ENCODE results near the gene FALEC. TPM values are rescaled to one million over a fixed set of nuclear protein-coding genes. Genes with fewer than 3 reads are reported as not detected.
A peak's percentile ranks its signal among the peaks of the same experiment; 100 is the strongest.

Gene FALEC
- 1 to 10 TPM in 1 of 3 donors, not detected in 2; 2.2 TPM for total RNA-seq

DNA sequence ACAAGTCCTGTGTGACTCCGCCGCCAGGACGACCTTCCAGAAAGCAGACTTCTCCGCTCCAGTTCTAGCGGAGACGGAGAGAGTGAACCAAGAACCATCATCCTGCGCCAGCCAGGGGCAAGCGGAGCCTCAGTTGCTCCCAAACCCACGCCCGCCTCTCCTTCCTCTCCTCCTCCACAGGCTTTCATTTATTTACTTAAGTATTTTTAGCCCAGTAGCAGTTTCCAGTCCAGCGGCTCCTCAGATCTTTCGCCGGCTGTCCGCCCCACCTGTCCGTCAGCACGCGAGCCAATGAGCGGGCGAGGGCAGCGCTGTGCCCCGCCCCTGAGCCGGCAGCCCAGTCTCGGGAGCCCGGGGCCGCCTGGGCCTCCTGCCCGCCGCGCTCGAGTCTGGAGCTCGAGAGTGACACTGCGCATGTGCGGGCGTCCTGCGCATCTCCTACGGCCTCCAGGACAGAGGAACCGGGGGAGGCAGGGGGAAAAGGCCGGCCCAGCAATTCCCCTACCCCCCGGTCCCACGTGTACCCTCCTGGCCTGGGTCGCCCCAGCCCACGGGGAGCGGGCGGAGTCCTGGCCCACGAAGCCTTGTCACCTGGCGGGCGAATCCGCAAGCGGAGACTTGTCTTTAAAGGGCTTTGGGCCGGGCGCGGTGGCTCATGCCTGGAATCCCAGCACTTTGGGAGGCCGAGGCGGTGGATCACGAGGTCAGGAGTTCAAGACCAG, at the start of gene FALEC:
Gene FALEC (plus strand): TSS at position 425 of the 722 bp plus-strand sequence.
- Histone ChIP-seq H3K4me3 (peak within 1 kb of the TSS; percentile 47 to 66 (median 63)), H3K9me3 (no peaks in the 10 kb centered on the region), H3K4me1 (no peaks in the 10 kb centered on the region), H3K27me3 (no peaks in the 10 kb centered on the region), H3K36me3 (no peaks in the 10 kb centered on the region), H3K27ac (peak within 1 kb of the TSS; percentile 68 to 71)
- TF ChIP-seq, protein P1, sequence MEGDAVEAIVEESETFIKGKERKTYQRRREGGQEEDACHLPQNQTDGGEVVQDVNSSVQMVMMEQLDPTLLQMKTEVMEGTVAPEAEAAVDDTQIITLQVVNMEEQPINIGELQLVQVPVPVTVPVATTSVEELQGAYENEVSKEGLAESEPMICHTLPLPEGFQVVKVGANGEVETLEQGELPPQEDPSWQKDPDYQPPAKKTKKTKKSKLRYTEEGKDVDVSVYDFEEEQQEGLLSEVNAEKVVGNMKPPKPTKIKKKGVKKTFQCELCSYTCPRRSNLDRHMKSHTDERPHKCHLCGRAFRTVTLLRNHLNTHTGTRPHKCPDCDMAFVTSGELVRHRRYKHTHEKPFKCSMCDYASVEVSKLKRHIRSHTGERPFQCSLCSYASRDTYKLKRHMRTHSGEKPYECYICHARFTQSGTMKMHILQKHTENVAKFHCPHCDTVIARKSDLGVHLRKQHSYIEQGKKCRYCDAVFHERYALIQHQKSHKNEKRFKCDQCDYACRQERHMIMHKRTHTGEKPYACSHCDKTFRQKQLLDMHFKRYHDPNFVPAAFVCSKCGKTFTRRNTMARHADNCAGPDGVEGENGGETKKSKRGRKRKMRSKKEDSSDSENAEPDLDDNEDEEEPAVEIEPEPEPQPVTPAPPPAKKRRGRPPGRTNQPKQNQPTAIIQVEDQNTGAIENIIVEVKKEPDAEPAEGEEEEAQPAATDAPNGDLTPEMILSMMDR (IDR thresholded peaks at IDR 0.05) = peak in 2 of 3 donors; percentile 22 to 30
- TF ChIP-seq POLR2AphosphoS5 (IDR thresholded peaks at IDR 0.05) (peak in 2 of 3 donors; percentile 19 to 60), POLR2A (IDR thresholded peaks at IDR 0.05) (no peak)
- intact Hi-C loops (cut with DNase I; ENCODE audit: low total_unique reads) = no loop called here
- DNase-seq (ENCODE audit: low spot score in 2 of 2) = peak; percentile 95

- Histone ChIP-seq H3K27me3 (no peaks in the 10 kb centered on the region), H3K27ac (no peak overlapping the region), H3K36me3 (no peaks in the 10 kb centered on the region), H3K4me1 (no peaks in the 10 kb centered on the region), H3K4me3 (no peak overlapping the region), H3K9me3 (no peaks in the 10 kb centered on the region)
- intact Hi-C loops (cut with DNase I; ENCODE audit: low total_unique reads) = no loop called here
- TF ChIP-seq POLR2A (IDR thresholded peaks at IDR 0.05) (no peak), POLR2AphosphoS5 (IDR thresholded peaks at IDR 0.05) (no peak)
- TF ChIP-seq, protein P1 (IDR thresholded peaks at IDR 0.05) = no peak
- no peak for DNase-seq (ENCODE audit: low spot score in 2 of 2)
Observed at GRCh38 chr1:150466964-150467363, 48.6 kb upstream of the FALEC start.

GRCh38 chr1:150469291-150469690, 46.3 kb upstream of the FALEC start:
- Histone ChIP-seq H3K27me3 (no peaks in the 10 kb centered on the region), H3K4me3 (no peak overlapping the region), H3K27ac (no peak overlapping the region), H3K9me3 (no peaks in the 10 kb centered on the region), H3K4me1 (no peaks in the 10 kb centered on the region), H3K36me3 (no peaks in the 10 kb centered on the region)
- intact Hi-C loops (cut with DNase I; ENCODE audit: low total_unique reads) = no loop called here
- DNase-seq (ENCODE audit: low spot score in 2 of 2) = no peak
- TF ChIP-seq, protein P1 (IDR thresholded peaks at IDR 0.05) = no peak
- no peak for TF ChIP-seq POLR2AphosphoS5 (IDR thresholded peaks at IDR 0.05)
- no peak for TF ChIP-seq POLR2A (IDR thresholded peaks at IDR 0.05)

DNA sequence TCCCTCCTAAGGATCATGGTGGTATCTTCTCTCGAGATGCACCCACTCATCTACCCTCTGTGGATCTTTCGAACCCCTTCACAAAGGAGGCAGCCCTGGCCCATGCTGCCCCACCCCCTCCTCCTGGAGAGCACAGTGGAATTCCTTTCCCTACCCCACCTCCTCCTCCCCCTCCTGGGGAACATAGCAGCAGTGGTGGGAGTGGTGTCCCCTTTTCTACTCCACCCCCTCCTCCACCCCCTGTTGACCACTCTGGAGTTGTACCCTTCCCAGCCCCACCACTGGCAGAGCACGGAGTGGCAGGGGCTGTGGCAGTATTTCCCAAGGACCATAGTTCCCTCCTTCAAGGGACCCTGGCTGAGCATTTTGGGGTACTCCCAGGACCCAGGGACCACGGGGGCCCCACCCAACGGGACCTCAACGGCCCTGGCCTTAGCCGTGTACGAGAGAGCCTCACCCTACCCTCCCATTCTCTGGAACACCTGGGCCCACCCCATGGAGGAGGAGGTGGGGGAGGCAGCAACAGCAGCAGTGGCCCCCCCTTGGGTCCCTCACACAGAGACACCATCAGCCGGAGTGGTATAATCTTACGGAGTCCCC, 42.9 kb upstream of the FALEC start:
- H3K27me3 ChIP-seq = no peaks in the 10 kb centered on the region
- H3K4me3 ChIP-seq = no peak overlapping the region
- no peaks in the 10 kb centered on the region for H3K36me3 ChIP-seq
- H3K27ac ChIP-seq = no peak overlapping the region
- H3K9me3 ChIP-seq = no peaks in the 10 kb centered on the region
- no peak for DNase-seq (ENCODE audit: low spot score in 2 of 2)
- TF ChIP-seq POLR2AphosphoS5 (IDR thresholded peaks at IDR 0.05) = no peak
- TF ChIP-seq POLR2A (IDR thresholded peaks at IDR 0.05) = no peak
- TF ChIP-seq, protein P1 (IDR thresholded peaks at IDR 0.05) = no peak
- intact Hi-C loops (cut with DNase I; ENCODE audit: low total_unique reads) = no loop called here
- H3K4me1 ChIP-seq = no peaks in the 10 kb centered on the region

- Histone ChIP-seq H3K4me1 (no peaks in the 10 kb centered on the region), H3K4me3 (no peak overlapping the region), H3K27ac (no peak overlapping the region), H3K9me3 (no peaks in the 10 kb centered on the region), H3K36me3 (no peaks in the 10 kb centered on the region), H3K27me3 (no peaks in the 10 kb centered on the region)
- DNase-seq (ENCODE audit: low spot score in 2 of 2) = no peak
- intact Hi-C loops (cut with DNase I; ENCODE audit: low total_unique reads) = no loop called here
- TF ChIP-seq POLR2A (IDR thresholded peaks at IDR 0.05) = no peak
- TF ChIP-seq, protein P1 (IDR thresholded peaks at IDR 0.05) = no peak
- no peak for TF ChIP-seq POLR2AphosphoS5 (IDR thresholded peaks at IDR 0.05)
Observed at GRCh38 chr1:150473659-150474058, 41.9 kb upstream of the FALEC start.
